Measurements from ENCODE around the gene SRGN. TPM values are rescaled to one million over a fixed set of nuclear protein-coding genes. Genes with fewer than 3 reads are reported as not detected.

SRGN gene
- polyA plus RNA-seq, 1 donor from 2014 or later = not detected

DNA sequence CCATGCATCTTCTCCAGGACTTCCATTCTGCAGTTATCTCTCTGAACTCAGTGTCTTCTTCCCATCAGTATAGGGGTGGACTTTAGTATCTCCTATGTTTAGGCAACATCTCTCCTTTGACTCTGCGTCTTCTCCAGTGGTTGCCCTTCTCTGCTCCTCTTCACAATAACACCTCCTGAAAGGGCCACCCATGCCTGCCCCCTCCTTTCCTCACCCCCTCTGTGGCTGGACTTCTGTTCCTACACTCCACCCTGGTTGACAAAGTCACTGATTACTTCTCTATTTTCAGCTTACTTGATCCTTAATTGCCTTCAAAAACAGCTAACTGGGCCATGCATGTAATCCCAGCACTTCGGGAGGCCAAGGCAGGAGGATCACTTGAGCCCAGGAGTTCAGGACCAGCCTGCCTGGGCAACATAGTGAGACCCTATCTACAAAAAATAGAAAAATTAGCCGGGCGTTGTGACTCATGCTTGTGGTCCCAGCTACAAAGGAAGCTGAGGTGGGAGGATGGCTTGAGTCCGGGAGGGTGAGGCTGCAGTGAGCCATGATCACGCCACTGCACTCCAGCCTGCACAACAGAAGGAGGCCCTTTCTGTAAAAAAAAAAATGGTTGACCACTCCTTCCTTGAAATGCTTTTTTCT, 13.7 kb downstream of the SRGN start:
- H3K27me3 ChIP-seq (ENCODE audit: insufficient read depth, low read depth, low read length) = no peaks in the 10 kb centered on the region
- no peaks in the 10 kb centered on the region for H3K9me2 ChIP-seq (ENCODE audit: insufficient read depth, low read length)
- H3K9me3 ChIP-seq (ENCODE audit: low read length) = no peaks in the 10 kb centered on the region
- H3K9ac ChIP-seq (ENCODE audit: low read length) = no peak overlapping the region
- H3K4me2 ChIP-seq (ENCODE audit: low read length) = no peak overlapping the region
- H3F3A ChIP-seq (ENCODE audit: insufficient read depth, low read length, poor library complexity, severe bottlenecking) = no peaks in the 10 kb centered on the region
- TF ChIP-seq SMC3 (conservative IDR thresholded peaks at IDR 0.05; ENCODE audit: poor library complexity) = no peak
- TF ChIP-seq EZH2 (IDR thresholded peaks at IDR 0.05; ENCODE audit: borderline replicate concordance, insufficient read depth, low read length, poor library complexity, severe bottlenecking) = no peak
- no peak for TF ChIP-seq TAF1 (IDR thresholded peaks at IDR 0.05; ENCODE audit: low read depth)
- no peak for TF ChIP-seq MXI1 (conservative IDR thresholded peaks at IDR 0.05; ENCODE audit: poor library complexity, severe bottlenecking)
- no peak for TF ChIP-seq RAD21 (conservative IDR thresholded peaks at IDR 0.05)
- TF ChIP-seq, protein P1, sequence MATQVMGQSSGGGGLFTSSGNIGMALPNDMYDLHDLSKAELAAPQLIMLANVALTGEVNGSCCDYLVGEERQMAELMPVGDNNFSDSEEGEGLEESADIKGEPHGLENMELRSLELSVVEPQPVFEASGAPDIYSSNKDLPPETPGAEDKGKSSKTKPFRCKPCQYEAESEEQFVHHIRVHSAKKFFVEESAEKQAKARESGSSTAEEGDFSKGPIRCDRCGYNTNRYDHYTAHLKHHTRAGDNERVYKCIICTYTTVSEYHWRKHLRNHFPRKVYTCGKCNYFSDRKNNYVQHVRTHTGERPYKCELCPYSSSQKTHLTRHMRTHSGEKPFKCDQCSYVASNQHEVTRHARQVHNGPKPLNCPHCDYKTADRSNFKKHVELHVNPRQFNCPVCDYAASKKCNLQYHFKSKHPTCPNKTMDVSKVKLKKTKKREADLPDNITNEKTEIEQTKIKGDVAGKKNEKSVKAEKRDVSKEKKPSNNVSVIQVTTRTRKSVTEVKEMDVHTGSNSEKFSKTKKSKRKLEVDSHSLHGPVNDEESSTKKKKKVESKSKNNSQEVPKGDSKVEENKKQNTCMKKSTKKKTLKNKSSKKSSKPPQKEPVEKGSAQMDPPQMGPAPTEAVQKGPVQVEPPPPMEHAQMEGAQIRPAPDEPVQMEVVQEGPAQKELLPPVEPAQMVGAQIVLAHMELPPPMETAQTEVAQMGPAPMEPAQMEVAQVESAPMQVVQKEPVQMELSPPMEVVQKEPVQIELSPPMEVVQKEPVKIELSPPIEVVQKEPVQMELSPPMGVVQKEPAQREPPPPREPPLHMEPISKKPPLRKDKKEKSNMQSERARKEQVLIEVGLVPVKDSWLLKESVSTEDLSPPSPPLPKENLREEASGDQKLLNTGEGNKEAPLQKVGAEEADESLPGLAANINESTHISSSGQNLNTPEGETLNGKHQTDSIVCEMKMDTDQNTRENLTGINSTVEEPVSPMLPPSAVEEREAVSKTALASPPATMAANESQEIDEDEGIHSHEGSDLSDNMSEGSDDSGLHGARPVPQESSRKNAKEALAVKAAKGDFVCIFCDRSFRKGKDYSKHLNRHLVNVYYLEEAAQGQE (IDR thresholded peaks at IDR 0.05; ENCODE audit: borderline replicate concordance) = no peak
- TF ChIP-seq EP300 (conservative IDR thresholded peaks at IDR 0.05; ENCODE audit: poor library complexity, severe bottlenecking) = no peak
- no peak for TF ChIP-seq POLR2AphosphoS5 (IDR thresholded peaks at IDR 0.05)
- TF ChIP-seq, protein P2, sequence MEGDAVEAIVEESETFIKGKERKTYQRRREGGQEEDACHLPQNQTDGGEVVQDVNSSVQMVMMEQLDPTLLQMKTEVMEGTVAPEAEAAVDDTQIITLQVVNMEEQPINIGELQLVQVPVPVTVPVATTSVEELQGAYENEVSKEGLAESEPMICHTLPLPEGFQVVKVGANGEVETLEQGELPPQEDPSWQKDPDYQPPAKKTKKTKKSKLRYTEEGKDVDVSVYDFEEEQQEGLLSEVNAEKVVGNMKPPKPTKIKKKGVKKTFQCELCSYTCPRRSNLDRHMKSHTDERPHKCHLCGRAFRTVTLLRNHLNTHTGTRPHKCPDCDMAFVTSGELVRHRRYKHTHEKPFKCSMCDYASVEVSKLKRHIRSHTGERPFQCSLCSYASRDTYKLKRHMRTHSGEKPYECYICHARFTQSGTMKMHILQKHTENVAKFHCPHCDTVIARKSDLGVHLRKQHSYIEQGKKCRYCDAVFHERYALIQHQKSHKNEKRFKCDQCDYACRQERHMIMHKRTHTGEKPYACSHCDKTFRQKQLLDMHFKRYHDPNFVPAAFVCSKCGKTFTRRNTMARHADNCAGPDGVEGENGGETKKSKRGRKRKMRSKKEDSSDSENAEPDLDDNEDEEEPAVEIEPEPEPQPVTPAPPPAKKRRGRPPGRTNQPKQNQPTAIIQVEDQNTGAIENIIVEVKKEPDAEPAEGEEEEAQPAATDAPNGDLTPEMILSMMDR (IDR thresholded peaks at IDR 0.05; ENCODE audit: poor library complexity, severe bottlenecking) = no peak
- no peak overlapping the region for H3K27ac ChIP-seq (ENCODE audit: low read length)
- no peaks in the 10 kb centered on the region for H3K79me2 ChIP-seq (replicated peaks; ENCODE audit: insufficient read depth, low read length)
- H3K36me3 ChIP-seq (ENCODE audit: insufficient read depth, low read length) = no peaks in the 10 kb centered on the region
- H4K20me1 ChIP-seq (ENCODE audit: insufficient read depth) = no peaks in the 10 kb centered on the region
- H2AFZ ChIP-seq (ENCODE audit: low read depth, low read length) = no peak overlapping the region
- no peak overlapping the region for H3K4me3 ChIP-seq (ENCODE audit: low read length)

DNA sequence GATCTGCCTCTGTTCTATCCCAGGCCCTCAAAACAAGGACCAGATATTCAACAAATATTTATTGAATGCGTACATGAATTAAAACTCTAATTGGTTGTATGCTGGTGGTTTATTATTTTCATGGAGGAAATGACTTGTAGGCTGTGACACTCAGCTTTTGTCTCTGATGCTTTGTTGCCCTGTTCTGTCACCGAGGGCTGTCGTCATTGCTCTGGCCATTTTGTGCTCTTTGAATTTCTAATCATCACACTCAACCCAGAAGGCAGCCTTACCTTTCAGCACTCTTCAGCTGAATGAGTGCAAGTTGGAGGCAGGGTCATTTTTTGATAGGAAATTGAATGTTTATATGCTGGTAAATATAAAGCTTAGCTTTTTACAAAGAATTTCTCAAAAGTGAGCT, 14.5 kb downstream of the SRGN start:
- H2AFZ ChIP-seq (ENCODE audit: low read depth, low read length) = no peak overlapping the region
- no peaks in the 10 kb centered on the region for H3F3A ChIP-seq (ENCODE audit: insufficient read depth, low read length, poor library complexity, severe bottlenecking)
- no peaks in the 10 kb centered on the region for H3K79me2 ChIP-seq (replicated peaks; ENCODE audit: insufficient read depth, low read length)
- no peaks in the 10 kb centered on the region for H3K9me3 ChIP-seq (ENCODE audit: low read length)
- TF ChIP-seq POLR2AphosphoS5 (IDR thresholded peaks at IDR 0.05) (no peak), MXI1 (conservative IDR thresholded peaks at IDR 0.05; ENCODE audit: poor library complexity, severe bottlenecking) (no peak), EP300 (conservative IDR thresholded peaks at IDR 0.05; ENCODE audit: poor library complexity, severe bottlenecking) (no peak), EZH2 (IDR thresholded peaks at IDR 0.05; ENCODE audit: borderline replicate concordance, insufficient read depth, low read length, poor library complexity, severe bottlenecking) (no peak), TAF1 (IDR thresholded peaks at IDR 0.05; ENCODE audit: low read depth) (no peak), RAD21 (conservative IDR thresholded peaks at IDR 0.05) (no peak), SMC3 (conservative IDR thresholded peaks at IDR 0.05; ENCODE audit: poor library complexity) (no peak)
- TF ChIP-seq, protein P1 (IDR thresholded peaks at IDR 0.05; ENCODE audit: borderline replicate concordance) = no peak
- TF ChIP-seq, protein P2 (IDR thresholded peaks at IDR 0.05; ENCODE audit: poor library complexity, severe bottlenecking) = no peak
- no peak overlapping the region for H3K27ac ChIP-seq (ENCODE audit: low read length)
- no peak overlapping the region for H3K4me2 ChIP-seq (ENCODE audit: low read length)
- H3K36me3 ChIP-seq (ENCODE audit: insufficient read depth, low read length) = no peaks in the 10 kb centered on the region
- no peaks in the 10 kb centered on the region for H3K27me3 ChIP-seq (ENCODE audit: insufficient read depth, low read depth, low read length)
- H4K20me1 ChIP-seq (ENCODE audit: insufficient read depth) = no peaks in the 10 kb centered on the region
- no peak overlapping the region for H3K4me3 ChIP-seq (ENCODE audit: low read length)
- no peak overlapping the region for H3K9ac ChIP-seq (ENCODE audit: low read length)
- no peaks in the 10 kb centered on the region for H3K9me2 ChIP-seq (ENCODE audit: insufficient read depth, low read length)

Data from neural cell (in vitro differentiated cells).